Mesothelial cell of epicardium (in vitro differentiated cells): ENCODE results near the gene SULT4A1. TPM values are rescaled to one million over a fixed set of nuclear protein-coding genes. Genes with fewer than 3 reads are reported as not detected.

Experiments used
- DNase-seq, 2 experiments: peaks; one replicate each; pipeline ENCODE4 v3.0.0; 2021; ENCODE audit warnings: low spot score in 2 of 2; ENCODE audit not compliant: unreplicated experiment in 2 of 2
- H3K27ac Mint-ChIP-seq: 2 replicates; pipeline ENCODE4 v1.8.0; 2021; ENCODE audit warnings: mixed read lengths
- H3K27me3 Mint-ChIP-seq: 2 replicates; pipeline ENCODE4 v1.8.0; 2021; ENCODE audit warnings: low read depth, mixed read lengths
- H3K36me3 Mint-ChIP-seq: 2 replicates; pipeline ENCODE4 v1.8.0; 2021; ENCODE audit warnings: mixed read lengths
- H3K4me1 Mint-ChIP-seq: 2 replicates; pipeline ENCODE4 v1.8.0; 2021; ENCODE audit warnings: mixed read lengths
- H3K4me3 Mint-ChIP-seq: 2 replicates; pipeline ENCODE4 v1.8.0; 2021; ENCODE audit warnings: mild to moderate bottlenecking, moderate library complexity, mixed read lengths
- H3K9me3 Mint-ChIP-seq: 2 replicates; pipeline ENCODE4 v1.8.0; 2021; ENCODE audit warnings: mixed read lengths
- CTCF ChIP-seq: fragments of 200-600 bp; sonication (generic); IDR thresholded peaks from one replicate; pipeline ENCODE4 v1.5.0; 2021; ENCODE audit warnings: antibody characterized with exemption; ENCODE audit not compliant: unreplicated experiment
- total RNA-seq: library from RNA; stranded (reverse); gene quantifications from 3 replicates; pipeline ENCODE4 v1.2.1, GENCODE V29; 2021

SULT4A1 gene
- total RNA-seq, 1 donor from 2014 or later: 7.1 TPM

- H3K27me3 Mint-ChIP-seq: no peaks in the 10 kb centered on the region
- H3K4me3 Mint-ChIP-seq: no peak overlapping the region
- no peaks in the 10 kb centered on the region for H3K4me1 Mint-ChIP-seq
- no peaks in the 10 kb centered on the region for H3K9me3 Mint-ChIP-seq
- no peaks in the 10 kb centered on the region for H3K36me3 Mint-ChIP-seq
- H3K27ac Mint-ChIP-seq: no peak overlapping the region
- DNase-seq: no peak
- TF ChIP-seq CTCF: no peak
These were observed 24.2 kb downstream of the SULT4A1 start for GRCh38 chr22:43838161-43838560.

GRCh38 chr22:43837666-43838065, 24.6 kb downstream of the SULT4A1 start:
- no peak for DNase-seq
- Mint-ChIP-seq H3K4me1 (no peaks in the 10 kb centered on the region), H3K9me3 (no peaks in the 10 kb centered on the region), H3K27me3 (no peaks in the 10 kb centered on the region), H3K4me3 (no peak overlapping the region), H3K27ac (no peak overlapping the region), H3K36me3 (no peaks in the 10 kb centered on the region)
- no peak for TF ChIP-seq CTCF

GRCh38 chr22:43835736-43836135, 26.6 kb downstream of the SULT4A1 start:
- TF ChIP-seq CTCF: no peak
- Mint-ChIP-seq H3K36me3 (no peaks in the 10 kb centered on the region), H3K9me3 (no peaks in the 10 kb centered on the region), H3K4me3 (no peak overlapping the region), H3K27ac (no peak overlapping the region), H3K27me3 (no peaks in the 10 kb centered on the region), H3K4me1 (no peaks in the 10 kb centered on the region)
- no peak for DNase-seq

GRCh38 chr22:43835166-43835565, 27.1 kb downstream of the SULT4A1 start:
- Mint-ChIP-seq H3K27ac (no peak overlapping the region), H3K9me3 (no peaks in the 10 kb centered on the region), H3K4me1 (peaks cover 1% of the 10 kb centered on the region), H3K36me3 (no peaks in the 10 kb centered on the region), H3K27me3 (no peaks in the 10 kb centered on the region), H3K4me3 (no peak overlapping the region)
- TF ChIP-seq CTCF: no peak
- DNase-seq: no peak

GRCh38 chr22:43833286-43834240, 28.8 kb downstream of the SULT4A1 start:
- Mint-ChIP-seq H3K27ac (no peak overlapping the region), H3K27me3 (no peaks in the 10 kb centered on the region), H3K4me3 (no peak overlapping the region), H3K36me3 (no peaks in the 10 kb centered on the region), H3K4me1 (peaks cover 16% of the 10 kb centered on the region), H3K9me3 (no peaks in the 10 kb centered on the region)
- no peak for TF ChIP-seq CTCF
- no peak for DNase-seq
